NCI-H128 (cell line): ENCODE measurements around the gene MAP10.

ENCODE experiments used
- DNase-seq: peaks from one replicate; lab custom pipeline; 2025; ENCODE audit not compliant: unreplicated experiment; lab: John Stamatoyannopoulos, UW

MAP10 gene

DNA sequence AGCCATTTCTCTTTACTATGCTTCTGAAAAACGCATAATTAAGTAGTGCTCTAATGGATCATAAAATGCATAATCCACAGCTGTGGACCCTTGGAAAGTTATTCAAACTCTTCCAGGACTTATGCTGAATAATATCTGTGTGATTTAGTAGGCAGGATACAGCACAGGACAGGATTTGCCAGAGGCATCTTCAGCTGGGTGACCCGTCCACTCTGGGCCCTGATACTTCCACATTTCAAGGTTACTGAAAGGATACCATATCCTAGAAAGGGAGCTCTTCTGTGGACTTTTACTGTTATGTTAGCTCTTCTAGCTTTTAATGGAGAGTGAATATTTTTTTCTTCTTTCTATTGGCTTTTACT lies 49.6 kb downstream of the MAP10 start:
- DNase-seq, result no peak

DNA sequence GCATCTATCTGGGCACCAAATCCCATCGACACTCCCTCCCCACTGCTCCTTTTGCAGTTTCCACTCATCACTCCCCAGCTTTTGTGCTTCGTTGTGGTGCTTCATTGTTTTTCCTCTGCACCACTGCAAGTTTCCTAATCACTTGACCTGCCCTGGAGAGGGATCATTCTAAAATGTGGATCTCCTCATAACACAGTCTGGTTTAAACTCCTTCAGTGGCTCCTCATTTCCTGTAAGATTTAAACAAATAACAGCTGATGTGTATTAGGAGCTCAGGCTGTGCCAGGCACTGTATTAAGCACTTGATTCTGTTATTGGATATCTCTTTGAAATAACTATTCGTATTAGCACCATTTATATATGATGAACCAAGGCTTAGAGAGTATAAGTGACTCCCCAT lies 51.3 kb downstream of the MAP10 start:
- DNase-seq, result no peak
